ENCODE measurements around the gene LPCAT4.
"Not testable (repeated sequence)": the region's sequence is repeated elsewhere in the genome, so short reads cannot be mapped to it uniquely, and the experiment has no call there.

Gene LPCAT4, protein sequence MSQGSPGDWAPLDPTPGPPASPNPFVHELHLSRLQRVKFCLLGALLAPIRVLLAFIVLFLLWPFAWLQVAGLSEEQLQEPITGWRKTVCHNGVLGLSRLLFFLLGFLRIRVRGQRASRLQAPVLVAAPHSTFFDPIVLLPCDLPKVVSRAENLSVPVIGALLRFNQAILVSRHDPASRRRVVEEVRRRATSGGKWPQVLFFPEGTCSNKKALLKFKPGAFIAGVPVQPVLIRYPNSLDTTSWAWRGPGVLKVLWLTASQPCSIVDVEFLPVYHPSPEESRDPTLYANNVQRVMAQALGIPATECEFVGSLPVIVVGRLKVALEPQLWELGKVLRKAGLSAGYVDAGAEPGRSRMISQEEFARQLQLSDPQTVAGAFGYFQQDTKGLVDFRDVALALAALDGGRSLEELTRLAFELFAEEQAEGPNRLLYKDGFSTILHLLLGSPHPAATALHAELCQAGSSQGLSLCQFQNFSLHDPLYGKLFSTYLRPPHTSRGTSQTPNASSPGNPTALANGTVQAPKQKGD

DNA sequence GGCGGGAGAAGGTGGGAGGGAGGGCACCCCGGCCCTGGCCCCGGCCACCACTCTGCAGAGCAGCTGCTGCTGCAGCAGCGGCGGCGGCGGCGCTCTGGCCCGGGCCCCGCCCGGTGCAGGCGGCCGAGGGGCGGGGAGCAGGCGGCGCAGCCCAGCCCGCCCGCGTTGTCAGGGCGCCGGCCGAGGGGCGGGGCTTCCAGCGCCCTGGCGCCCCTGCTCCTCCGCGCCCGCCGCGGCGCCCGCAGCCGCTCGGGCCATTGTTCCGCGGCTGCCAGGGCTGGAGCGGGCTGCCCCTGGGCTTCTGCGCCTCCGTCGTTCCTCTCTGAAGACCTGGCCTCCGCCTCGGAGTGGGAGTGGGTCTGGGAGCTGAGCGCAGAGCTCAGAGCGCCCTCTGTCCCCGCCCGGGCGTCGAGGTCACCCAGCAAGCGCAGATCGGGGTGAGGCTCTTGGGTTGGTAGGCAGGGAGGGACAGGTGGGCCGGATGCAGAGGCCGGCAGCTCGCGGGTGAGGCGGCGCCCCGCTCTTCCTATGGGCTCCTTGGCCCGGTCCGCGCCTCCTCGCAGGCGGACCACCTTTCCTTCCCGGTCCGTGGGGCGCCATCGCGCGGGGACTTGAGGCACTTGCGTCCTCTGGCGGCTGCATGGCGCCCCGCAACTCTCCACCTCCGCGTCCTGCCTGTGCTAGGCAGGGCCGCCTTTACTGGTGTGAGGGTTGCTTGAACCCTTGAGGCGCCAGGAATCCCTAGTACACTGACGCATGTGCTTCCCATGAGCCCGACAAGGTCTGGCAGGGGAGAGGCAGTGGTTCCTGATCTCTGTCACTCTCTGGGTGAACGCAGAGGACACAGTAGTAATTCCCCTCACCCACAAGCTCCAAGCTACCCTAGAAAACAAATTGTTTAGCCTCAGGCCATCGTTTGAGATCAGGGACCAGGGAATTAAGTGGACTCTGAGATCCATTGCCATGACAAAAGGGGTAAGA lies at the start of gene LPCAT4:
LPCAT4 (minus strand) TSS at position 96 of the 981 bp plus-strand sequence. CDS start 96 bp downstream, outside the sequence.
- peak; percentile 77 for DNase-seq

- not testable (repeated sequence) for DNase-seq
Observed at GRCh38 chr15:34409511-34409910, 42.5 kb upstream of the LPCAT4 start.

DNA sequence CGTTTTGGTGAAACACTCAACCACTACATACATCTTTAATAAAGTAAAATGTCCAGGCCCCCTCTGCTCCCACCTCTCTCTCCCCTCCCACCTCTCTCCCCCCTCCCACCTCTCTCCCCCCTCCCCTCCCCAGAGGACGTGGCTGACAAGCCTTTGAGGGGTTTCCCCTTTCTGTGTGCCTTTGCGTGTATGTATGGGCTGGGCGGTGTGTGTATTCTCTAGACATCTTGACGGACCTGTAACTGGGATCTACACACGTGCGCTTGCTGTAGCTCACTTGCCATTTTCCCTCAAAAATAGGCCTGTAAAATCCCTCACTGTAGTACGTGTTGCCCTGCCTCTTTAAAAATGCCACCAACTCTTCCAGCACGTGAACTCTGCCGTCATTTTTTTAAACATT lies 42.0 kb upstream of the LPCAT4 start:
- DNase-seq = not testable (repeated sequence)

DNA sequence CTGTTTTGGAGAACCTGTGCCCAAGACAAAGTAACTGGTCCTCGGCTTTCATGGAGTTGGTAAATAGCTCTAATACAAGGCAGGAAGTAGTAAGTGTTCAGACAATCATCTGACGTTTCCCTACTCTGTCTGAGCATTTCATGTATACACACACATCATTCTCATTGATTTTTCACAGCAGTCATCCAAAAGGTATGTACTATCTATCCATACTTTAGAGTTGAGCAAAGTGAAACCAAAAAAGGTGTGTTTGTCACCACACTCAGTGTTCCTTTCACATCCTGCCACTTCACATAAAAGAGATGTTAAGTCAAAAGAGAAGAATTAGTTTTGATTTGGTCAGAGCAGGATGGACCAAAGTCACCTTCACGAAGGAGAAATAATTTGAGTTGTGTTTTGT lies 36.9 kb upstream of the LPCAT4 start:
- not testable (repeated sequence) for DNase-seq

- not testable (repeated sequence) for DNase-seq
Observed at GRCh38 chr15:34403160-34403598, 36.2 kb upstream of the LPCAT4 start.

DNA sequence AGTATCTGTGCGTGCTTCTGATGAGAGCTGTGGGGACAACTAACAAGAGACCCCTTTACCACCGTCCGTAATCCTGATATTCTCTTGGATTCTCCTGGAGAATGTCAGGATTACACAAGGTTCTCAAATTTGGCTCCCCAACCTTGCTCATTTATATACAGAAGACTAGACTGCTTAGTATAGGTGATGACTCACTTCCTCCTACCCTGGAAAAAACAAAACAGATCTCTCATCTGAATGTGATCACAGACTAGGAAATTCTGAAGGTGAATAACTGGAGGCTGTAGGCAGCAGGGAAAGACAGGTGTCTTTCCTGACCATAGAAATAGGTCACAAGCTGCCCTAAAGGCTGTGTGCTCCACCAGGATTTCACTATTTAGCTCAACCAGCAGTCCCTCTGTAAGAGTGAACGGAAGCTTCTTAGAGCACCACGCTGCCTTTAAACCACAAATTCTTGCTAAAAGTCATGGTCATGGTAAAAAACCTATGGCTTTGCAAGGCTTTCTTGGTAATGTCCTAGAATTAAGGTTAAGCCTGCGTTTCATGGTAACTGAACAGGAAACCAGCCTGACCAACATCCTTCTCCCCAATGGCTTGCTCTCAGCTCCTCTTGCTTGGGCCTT lies 30.8 kb upstream of the LPCAT4 start:
- not testable (repeated sequence) for DNase-seq

GRCh38 chr15:34392981-34393380 lies 26.0 kb upstream of the LPCAT4 start:
- DNase-seq = not testable (repeated sequence)

DNA sequence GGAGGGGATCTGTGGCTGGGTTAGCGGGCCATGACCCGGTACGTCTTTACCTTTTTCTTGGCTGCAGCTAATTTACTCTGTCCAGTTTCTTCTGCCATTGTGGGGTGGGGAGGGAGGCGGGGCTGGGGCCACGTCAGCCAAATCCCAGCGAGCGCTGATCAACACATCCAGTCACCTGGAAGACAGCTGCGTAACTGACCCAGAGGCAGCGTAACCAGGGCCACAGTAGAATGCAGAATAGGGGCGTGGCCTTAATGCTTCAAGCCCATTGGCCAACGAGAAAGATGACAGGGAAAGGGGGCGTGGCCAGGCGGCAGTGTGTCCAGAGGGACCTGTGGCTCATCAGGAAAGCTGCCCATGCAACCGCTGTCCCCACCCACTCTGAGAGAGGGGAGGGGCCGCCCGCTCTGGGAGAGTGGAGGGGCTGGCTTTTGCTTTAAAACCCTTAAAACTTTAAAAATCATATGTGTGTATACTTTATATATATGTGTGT lies 22.6 kb upstream of the LPCAT4 start:
- DNase-seq = not testable (repeated sequence)

DNA sequence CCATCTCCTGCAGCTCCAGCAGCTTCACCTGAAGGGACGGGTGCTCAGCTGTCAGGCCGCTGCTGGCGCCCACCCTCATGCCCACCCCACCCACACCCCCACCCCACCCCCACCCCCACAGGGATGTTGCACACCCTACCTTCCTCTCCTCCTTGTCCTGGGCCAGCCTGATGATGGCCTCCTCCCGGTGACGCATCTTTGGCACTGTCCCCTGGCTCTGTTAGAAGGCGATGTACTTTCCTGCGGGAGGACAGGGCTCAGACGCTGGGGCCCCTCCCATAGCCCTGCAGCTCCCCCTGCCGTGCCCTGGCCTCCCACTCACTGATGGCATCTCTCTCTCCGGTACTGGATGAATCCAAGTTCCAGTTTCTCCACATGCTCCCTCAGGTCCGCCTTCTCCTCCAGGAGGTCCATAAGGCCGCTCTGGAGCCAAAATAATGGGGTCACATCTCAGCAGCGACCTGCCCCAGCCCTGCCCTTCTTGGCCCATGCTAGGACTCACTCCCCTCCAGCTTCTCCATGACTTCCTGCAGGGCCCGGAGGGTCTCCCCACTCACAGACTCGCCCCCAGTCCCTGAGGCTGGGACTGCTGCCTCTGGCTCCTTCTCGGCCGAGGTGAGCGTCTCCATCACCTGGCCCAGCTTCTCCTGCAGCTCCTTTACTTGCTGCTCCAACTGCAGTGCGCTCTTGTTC lies 15.0 kb upstream of the LPCAT4 start:
- not testable (repeated sequence) for DNase-seq

GRCh38 chr15:34380491-34380890 lies 13.5 kb upstream of the LPCAT4 start:
- not testable (repeated sequence) for DNase-seq

DNA sequence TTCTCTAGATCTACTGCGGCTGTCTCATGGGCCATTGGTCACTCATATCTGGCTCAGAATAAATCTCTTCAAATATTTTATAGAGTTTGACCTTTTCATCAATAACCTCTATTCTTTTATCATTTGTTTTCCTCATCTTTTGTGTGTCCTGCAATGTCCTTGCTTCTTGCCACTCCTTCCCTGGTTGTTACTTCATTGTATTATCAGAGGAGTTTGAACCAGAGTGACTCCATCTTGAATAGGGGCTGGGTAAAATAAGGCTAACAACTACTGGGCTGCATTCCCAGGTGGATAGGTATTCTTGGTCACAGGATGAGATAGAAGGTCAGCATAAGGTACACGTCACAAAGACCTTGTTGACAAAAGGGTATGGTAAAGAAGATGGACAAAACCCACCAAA lies 9.9 kb upstream of the LPCAT4 start:
- DNase-seq = no peak

- not testable (repeated sequence) for DNase-seq
Observed at GRCh38 chr15:34375541-34375940, 8.5 kb upstream of the LPCAT4 start.

DNA sequence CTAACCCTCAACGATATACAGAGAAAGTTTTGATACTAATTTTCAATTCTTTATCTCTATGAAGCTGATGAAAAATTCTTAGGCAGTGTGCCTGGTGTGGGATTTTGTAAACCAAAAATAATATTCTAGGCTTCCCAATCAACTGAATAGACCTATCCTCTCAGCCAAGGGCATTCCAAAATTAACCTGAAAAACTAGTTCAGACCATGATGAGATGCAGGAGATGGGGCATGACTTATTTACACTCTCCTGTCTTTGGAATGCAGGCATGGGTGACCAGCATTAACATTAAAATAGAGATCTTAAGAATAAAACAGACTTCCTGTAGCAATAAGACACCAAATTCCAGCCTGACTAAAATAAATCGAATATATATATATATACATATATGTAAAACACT lies 7.8 kb upstream of the LPCAT4 start:
- no peak for DNase-seq

DNA sequence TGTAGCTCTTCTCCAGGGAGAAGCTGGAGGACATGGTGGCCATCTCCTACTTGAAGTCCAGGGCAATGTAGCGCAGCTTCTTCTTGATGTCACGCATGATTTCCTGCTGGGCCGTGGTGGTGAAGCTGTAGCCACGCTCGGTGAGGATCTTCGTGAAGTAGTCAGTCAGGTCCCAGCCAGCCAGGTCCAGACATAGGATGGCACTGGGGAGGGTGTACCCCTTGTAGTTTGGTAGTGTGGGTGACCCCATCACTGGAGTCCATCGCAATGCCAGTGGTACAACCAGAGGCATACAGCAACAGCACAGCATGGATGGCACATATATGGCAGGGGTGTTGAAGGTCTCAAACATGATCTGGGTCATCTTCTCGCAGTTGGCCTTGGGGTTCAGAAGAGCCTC lies 7.0 kb upstream of the LPCAT4 start:
- no peak for DNase-seq

GRCh38 chr15:34370643-34371042 lies 3.6 kb upstream of the LPCAT4 start:
- no peak for DNase-seq

DNA sequence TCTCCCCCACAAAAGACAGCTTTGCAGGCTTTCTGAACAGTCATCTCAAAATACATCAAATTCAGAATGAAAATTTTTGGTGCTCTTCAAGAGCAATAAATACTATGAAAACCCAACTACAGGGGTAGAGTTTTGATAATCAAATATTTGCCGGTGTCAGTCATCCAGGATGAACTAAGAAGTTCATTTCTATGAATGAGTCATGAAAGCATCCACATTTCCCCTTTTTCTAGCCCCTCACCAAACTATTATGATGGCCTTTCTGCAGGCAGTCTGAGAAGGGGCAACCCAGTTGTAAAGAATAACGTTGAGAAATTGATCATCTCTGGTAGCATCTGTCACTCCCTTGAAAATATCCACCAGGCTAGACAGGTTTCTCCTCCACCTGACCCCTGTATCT lies 3.1 kb upstream of the LPCAT4 start:
- no peak for DNase-seq

- peak; percentile 52 for DNase-seq
Observed at GRCh38 chr15:34366271-34367065, 528 bp downstream of the LPCAT4 start.

DNA sequence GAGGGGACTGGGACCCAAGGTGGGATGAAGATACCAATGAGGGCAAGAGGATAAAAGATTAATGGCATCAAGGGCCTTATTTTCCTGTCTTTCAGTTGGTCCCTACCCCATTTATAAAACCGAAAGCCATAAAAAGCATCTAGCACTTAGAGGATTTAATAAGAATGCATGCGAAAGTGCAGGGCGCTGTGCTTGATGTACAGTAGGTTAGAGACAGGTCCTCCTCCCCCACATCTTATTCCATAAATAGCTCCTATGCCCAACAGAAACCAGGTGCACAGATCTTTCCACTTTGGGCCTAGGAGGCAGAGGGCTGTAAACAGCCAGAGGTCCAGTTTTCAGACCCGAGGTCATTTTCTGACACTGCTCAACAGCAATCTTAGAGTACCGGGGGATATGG lies 1.2 kb downstream of the LPCAT4 start:
- DNase-seq = no peak

DNA sequence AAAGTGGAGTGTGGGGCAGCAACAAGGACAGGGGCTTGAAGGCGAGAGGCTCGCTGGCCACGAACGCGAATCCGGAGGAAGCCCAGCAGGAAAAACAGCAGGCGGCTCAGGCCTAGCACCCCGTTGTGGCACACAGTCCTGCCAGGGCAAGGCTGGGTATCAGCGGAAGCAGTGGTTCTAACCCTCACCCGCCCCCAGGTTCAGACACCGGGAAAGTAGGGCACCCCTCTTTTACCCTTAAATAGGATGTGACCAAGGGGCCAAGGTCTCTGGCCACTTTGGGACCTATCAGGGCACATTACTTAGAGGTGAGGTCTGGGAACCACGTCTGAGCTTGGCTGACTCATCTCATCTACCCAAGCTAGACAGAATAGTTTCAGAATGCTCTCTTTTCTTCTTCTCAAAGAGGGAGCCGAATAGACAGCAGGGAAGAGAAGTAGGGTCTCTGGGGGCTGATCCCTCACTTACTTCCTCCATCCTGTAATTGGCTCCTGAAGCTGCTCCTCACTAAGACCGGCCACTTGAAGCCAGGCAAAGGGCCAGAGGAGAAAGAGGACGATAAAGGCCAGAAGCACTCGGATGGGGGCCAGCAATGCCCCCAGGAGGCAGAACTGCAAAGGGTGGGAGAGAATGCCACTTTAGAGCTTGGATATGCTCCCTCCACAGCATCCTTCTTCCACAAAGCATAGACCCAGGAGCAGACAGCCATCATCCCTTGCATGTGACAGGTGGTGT lies 1.7 kb downstream of the LPCAT4 start:
- no peak for DNase-seq

DNA sequence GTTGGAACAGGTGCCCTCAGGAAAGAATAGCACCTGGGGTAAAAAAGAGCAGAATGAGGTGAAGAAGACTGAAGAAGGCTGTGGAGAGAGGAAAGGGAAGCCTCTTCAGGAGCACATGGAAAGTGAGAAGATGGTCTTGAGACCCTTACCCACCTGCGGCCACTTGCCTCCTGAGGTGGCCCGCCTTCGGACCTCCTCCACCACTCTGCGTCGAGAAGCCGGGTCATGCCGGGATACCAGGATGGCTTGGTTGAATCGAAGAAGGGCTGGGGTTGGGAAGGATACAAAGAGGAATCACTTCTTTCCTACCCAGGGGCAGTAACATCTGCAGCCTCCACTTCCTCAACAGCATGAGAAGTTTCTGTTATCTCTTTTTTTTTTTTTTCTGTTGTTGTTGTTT lies 3.0 kb downstream of the LPCAT4 start:
- no peak for DNase-seq
